ENCODE measurements around the gene CTDSPL.

- no peak for TF ChIP-seq CTCF (IDR thresholded peaks at IDR 0.05; ENCODE audit: borderline replicate concordance, extremely low read depth, low read length, poor library complexity, severe bottlenecking)
- TF ChIP-seq EZH2 (IDR thresholded peaks at IDR 0.05; ENCODE audit: borderline replicate concordance, low read depth, low read length, severe bottlenecking), result no peak
These were observed 109.1 kb downstream of the CTDSPL start for GRCh38 chr3:37970802-37971201.
